K562 (cell line): ENCODE data around the gene PLXDC2. TPM values are rescaled to one million over a fixed set of nuclear protein-coding genes. Genes with fewer than 3 reads are reported as not detected.

Source experiments
- ATAC-seq: fragments of 200-7000 bp; cut with Tn5 transposase; 3 replicates; pipeline ENCODE4 v1.9.1; 2020; ENCODE audit warnings: moderate library complexity
- BruUV-seq: library from RNA; stranded (reverse); fragments of 400-500 nt; replicated peaks from 2 replicates; lab custom pipeline; 2021; lab: Mats Ljungman, UMichigan
- CTCF ChIA-PET: fragments of 300-600 bp; formaldehyde crosslinking; extraction: SDS; loops from one replicate; lab custom pipeline; 2021; ENCODE audit warnings: low intra/inter-chr PET ratio; lab: Yijun Ruan, JAX
- POLR2A ChIA-PET: fragments of 300-600, 350-650 bp; sonication (Branson Sonifier 250); formaldehyde crosslinking; extraction: SDS; loops from one replicate; lab custom pipeline; 2021; ENCODE audit warnings: antibody characterized with exemption, inconsistent platforms; lab: Yijun Ruan, JAX
- DNase-seq, 4 experiments: peaks; one replicate each; pipeline versions ENCODE4 v3.0.0 to v3.0.0-alpha.2; 2011 to 2018; ENCODE audit warnings: low spot score in 3 of 4, mixed read lengths in 3 of 4; ENCODE audit errors: extremely low read depth in 1 of 4
- FAIRE-seq: peaks from 2 replicates; lab custom pipeline; 2011; peaks lifted over from hg19 to GRCh38; lab: Jason Lieb, UNC
- H2AFZ ChIP-seq: 2 replicates; pipeline ENCODE4 v1.6.0; 2011; ENCODE audit warnings: low read depth, low read length, control low read depth, inconsistent platforms
- H3K27ac ChIP-seq: fragments of 200-600 bp; 3 replicates; pipeline ENCODE4 v1.8.0; 2011; ENCODE audit warnings: low read depth, mild to moderate bottlenecking, control low read depth, inconsistent platforms, low read length, moderate library complexity, mixed read lengths; ENCODE audit errors: extremely low read depth
- H3K27me3 ChIP-seq, 2 experiments: fragments of 300-600 bp in 1 of 2; 2 replicates in 1 of 2; 3 replicates in 1 of 2; pipeline versions ENCODE4 v1.6.0 to v1.8.0; 2011; ENCODE audit warnings: inconsistent platforms in 2 of 2, low read length in 2 of 2, mild to moderate bottlenecking in 1 of 2, mixed read lengths in 1 of 2, moderate library complexity in 1 of 2; ENCODE audit not compliant: control insufficient read depth in 2 of 2, insufficient read depth in 2 of 2
- H3K36me3 ChIP-seq: fragments of 300-600 bp; 3 replicates; pipeline ENCODE4 v1.8.0; 2011; ENCODE audit warnings: mild to moderate bottlenecking, low read length, inconsistent platforms; ENCODE audit not compliant: control insufficient read depth, insufficient read depth
- H3K4me1 ChIP-seq, 2 experiments: fragments of 200-600 bp in 1 of 2; replicated peaks in 1 of 2; 2 replicates in 1 of 2; 3 replicates in 1 of 2; pipeline versions ENCODE4 v1.5.1 to v1.8.0; 2011; ENCODE audit warnings: inconsistent platforms in 2 of 2, low read length in 2 of 2, mild to moderate bottlenecking in 1 of 2, mixed read lengths in 1 of 2, moderate library complexity in 1 of 2; ENCODE audit not compliant: control insufficient read depth in 2 of 2, insufficient read depth in 2 of 2
- H3K4me2 ChIP-seq: 2 replicates; pipeline ENCODE4 v1.6.1; 2011; ENCODE audit warnings: low read length, control low read depth, inconsistent platforms, mixed read lengths; ENCODE audit not compliant: insufficient read depth
- H3K4me3 ChIP-seq: fragments of 200-600 bp; sonication (generic), shearing (Covaris generic); 2 replicates; pipeline ENCODE4 v1.5.1; 2016; ENCODE audit warnings: control low read depth, inconsistent platforms
- H3K79me2 ChIP-seq: fragments of 200-600 bp; 3 replicates; pipeline ENCODE4 v1.8.0; 2011; ENCODE audit warnings: low read length, inconsistent platforms; ENCODE audit not compliant: control insufficient read depth, insufficient read depth
- H3K9ac ChIP-seq, 2 experiments: 2 replicates each; pipeline versions ENCODE4 v1.6.0 to v1.6.1; 2011; ENCODE audit warnings: low read depth in 2 of 2, low read length in 2 of 2, control low read depth in 1 of 2, inconsistent platforms in 1 of 2, mild to moderate bottlenecking in 1 of 2, mixed read lengths in 1 of 2; ENCODE audit not compliant: insufficient read depth in 1 of 2
- H3K9me1 ChIP-seq: one replicate; pipeline ENCODE4 v1.6.0; 2011; ENCODE audit warnings: inconsistent platforms, mild to moderate bottlenecking, low read length, moderate library complexity; ENCODE audit not compliant: control insufficient read depth, insufficient read depth
- H3K9me3 ChIP-seq: replicated peaks from 2 replicates; pipeline ENCODE4 v1.5.1; 2011; ENCODE audit warnings: low read depth, low read length, inconsistent platforms; ENCODE audit not compliant: control insufficient read depth, insufficient read depth
- H4K20me1 ChIP-seq: replicated peaks from 2 replicates; pipeline ENCODE4 v1.6.1; 2011; ENCODE audit warnings: low read length, inconsistent platforms, mixed read lengths; ENCODE audit not compliant: control insufficient read depth, insufficient read depth
- DNMT1 ChIP-seq: fragments of 450-650 bp; IDR thresholded peaks from 2 replicates; pipeline ENCODE4 v1.6.1; 2016; ENCODE audit warnings: antibody characterized with exemption, mild to moderate bottlenecking
- E2F4 ChIP-seq: sonication (generic); formaldehyde crosslinking; IDR thresholded peaks from 2 replicates; pipeline ENCODE4 v1.8.0; 2022; ENCODE audit warnings: mild to moderate bottlenecking, low read depth, missing genetic modification reagents
- ELF1 ChIP-seq: fragments of 200-800 bp; sonication (Bioruptor generic); IDR thresholded peaks from 2 replicates; pipeline ENCODE4 v1.6.1; 2016; ENCODE audit warnings: missing genetic modification characterization, missing compliant biosample characterization
- LEF1 ChIP-seq: fragments of 450-650 bp; IDR thresholded peaks from 2 replicates; pipeline ENCODE4 v1.6.1; 2016; ENCODE audit warnings: mild to moderate bottlenecking
- RBM39 ChIP-seq: fragments of 200-400 bp; formaldehyde crosslinking; optimal IDR thresholded peaks from 2 replicates; pipeline ENCODE3; 2018; ENCODE audit warnings: low read depth, low read length
- ZNF707 ChIP-seq: fragments of 250-450 bp; sonication (Bioruptor Pico); conservative IDR thresholded peaks from 2 replicates; pipeline ENCODE4 v1.8.0; 2022; ENCODE audit warnings: inconsistent platforms, mild to moderate bottlenecking, moderate library complexity
- WGBS: fragments of 100-300 bp; shearing (Covaris generic); methylation state at CpG from one replicate; pipeline ENCODE4 v1.1.6; 2016; ENCODE audit warnings: low coverage, mixed read lengths; ENCODE audit not compliant: insufficient coverage; ENCODE audit errors: missing lambda C conversion rate; 5-methylcytosine and 5-hydroxymethylcytosine counted together
- in situ Hi-C: fragments of 300-500 bp; cut with MboI; formaldehyde crosslinking; loops from 4 replicates; pipeline ENCODE4 v1.15.0; 2018; ENCODE audit warnings: inconsistent platforms, mixed read lengths
- intact Hi-C: fragments of 100-400 bp; cut with micrococcal nuclease; formaldehyde crosslinking; loops from 2 replicates; pipeline ENCODE4 v1.14.2; 2022
- polyA plus RNA-seq, 8 experiments: library from polyadenylated mRNA; depleted of rRNA in 4 of 8; stranded (reverse) in 5 of 8; unstranded in 3 of 8; fragments of >200 nt; fragmentation: Nextera tagmentation in 2 of 8; fragmentation: Illumina TruSeq in 1 of 8; extraction: Ambion mirVana in 2 of 8; extraction: Trizol in 1 of 8; gene quantifications; 2 replicates each; pipeline versions ENCODE4 v1.2.1 to v1.2.3, GENCODE V29; 2011 to 2014; ENCODE audit warnings: inconsistent platforms in 1 of 8, missing spikeins in 1 of 8
- total RNA-seq, 7 experiments: library from RNA; depleted of rRNA in 6 of 7; stranded (reverse); fragments of >200 nt in 6 of 7; fragmentation: Illumina TruSeq in 2 of 7; extraction: Trizol in 2 of 7; gene quantifications; 2 replicates each; pipeline versions ENCODE4 v1.2.1 to v1.2.3, GENCODE V29; 2011 to 2021; ENCODE audit warnings: low replicate concordance in 1 of 7

The PLXDC2 gene
- total and polyA plus RNA-seq, 9 of the 15 experiments (the other 6 are each of a cell fraction or from before 2014, with no cell fraction given), result 0.01 to 0.33 (median 0.10) TPM; not detected in 3

GRCh38 chr10:19931894-19932590 lies 115.8 kb downstream of the PLXDC2 start:
- CTCF ChIA-PET, result no interaction called here
- H3K4me3 ChIP-seq, result no peak overlapping the region
- H3K9me3 ChIP-seq, result no peaks in the 10 kb centered on the region
- POLR2A ChIA-PET, result no interaction called here
- no peaks in the 10 kb centered on the region for H3K36me3 ChIP-seq
- DNase-seq (no peak), FAIRE-seq (no peak), ATAC-seq (no peak)
- intact Hi-C loops, result no loop called here
- H3K27me3 ChIP-seq, result no peaks in the 10 kb centered on the region
- no peak overlapping the region for H3K27ac ChIP-seq
- no TSS peak for BruUV-seq
- H3K4me1 ChIP-seq, result no peaks in the 10 kb centered on the region
- in situ Hi-C loops, result no loop called here
- no peak overlapping the region for H3K9ac ChIP-seq
- 0% methylated on average over 4 of the region's 4 CpGs for WGBS
- no peak for TF ChIP-seq LEF1
- no peak for TF ChIP-seq RBM39
- TF ChIP-seq ZNF707 (CRISPR knock-in tag), result no peak
- TF ChIP-seq E2F4, result no peak
- TF ChIP-seq ELF1, result no peak
- TF ChIP-seq DNMT1, result no peak
- no peak overlapping the region for H2AFZ ChIP-seq
- no peaks in the 10 kb centered on the region for H3K79me2 ChIP-seq
- no peak overlapping the region for H3K4me2 ChIP-seq
- no peaks in the 10 kb centered on the region for H4K20me1 ChIP-seq
- no peaks in the 10 kb centered on the region for H3K9me1 ChIP-seq
